RWPE2 (cell line): Measurements from ENCODE around the gene ST13.

Experiments
- ATAC-seq: fragments of 200-7000 bp; cut with Tn5 transposase; 3 replicates; pipeline ENCODE4 v1.9.1; 2021; ENCODE audit warnings: low read depth
- DNase-seq: peaks from one replicate; pipeline ENCODE4 v3.0.0-alpha.2; 2020; ENCODE audit warnings: low spot score
- H3K27ac ChIP-seq: fragments of 450-650 bp; 2 replicates; pipeline ENCODE4 v1.5.1; 2017; ENCODE audit warnings: mild to moderate bottlenecking; ENCODE audit not compliant: poor library complexity, severe bottlenecking
- H3K27me3 ChIP-seq: fragments of 250-450 bp; sonication (Bioruptor Pico); 2 replicates; pipeline ENCODE4 v1.5.1; 2021; ENCODE audit warnings: mild to moderate bottlenecking, moderate library complexity; ENCODE audit not compliant: insufficient read depth, poor library complexity, severe bottlenecking
- H3K36me3 ChIP-seq: fragments of 250-450 bp; sonication (Bioruptor Pico); 2 replicates; pipeline ENCODE4 v1.5.1; 2020; ENCODE audit warnings: low read depth, mild to moderate bottlenecking, moderate library complexity
- H3K4me1 ChIP-seq: fragments of 250-450 bp; sonication (Bioruptor Pico); 2 replicates; pipeline ENCODE4 v1.5.1; 2021; ENCODE audit warnings: mild to moderate bottlenecking, moderate library complexity; ENCODE audit not compliant: insufficient read depth, poor library complexity, severe bottlenecking
- H3K4me3 ChIP-seq: fragments of 250-450 bp; sonication (Bioruptor Pico); 2 replicates; pipeline ENCODE4 v1.5.1; 2021; ENCODE audit warnings: mild to moderate bottlenecking, moderate library complexity; ENCODE audit not compliant: severe bottlenecking
- H3K9me3 ChIP-seq: fragments of 250-450 bp; sonication (Bioruptor Pico); 2 replicates; pipeline ENCODE4 v1.5.1; 2021; ENCODE audit warnings: mild to moderate bottlenecking, moderate library complexity; ENCODE audit not compliant: severe bottlenecking
- TF ChIP-seq, protein P1 (sequence below): fragments of 450-650 bp; IDR thresholded peaks from one replicate; pipeline ENCODE4 v1.5.1; 2017; ENCODE audit warnings: mild to moderate bottlenecking, moderate library complexity; ENCODE audit not compliant: poor library complexity, severe bottlenecking

The ST13 gene

GRCh38 chr22:40799008-40799407, 57.4 kb downstream of the ST13 start:
- Histone ChIP-seq H3K4me1 (peaks cover 2% of the 10 kb centered on the region), H3K36me3 (peaks cover 12% of the 10 kb centered on the region), H3K4me3 (no peak overlapping the region), H3K27me3 (no peaks in the 10 kb centered on the region), H3K9me3 (no peaks in the 10 kb centered on the region), H3K27ac (no peak overlapping the region)
- TF ChIP-seq, protein P1, sequence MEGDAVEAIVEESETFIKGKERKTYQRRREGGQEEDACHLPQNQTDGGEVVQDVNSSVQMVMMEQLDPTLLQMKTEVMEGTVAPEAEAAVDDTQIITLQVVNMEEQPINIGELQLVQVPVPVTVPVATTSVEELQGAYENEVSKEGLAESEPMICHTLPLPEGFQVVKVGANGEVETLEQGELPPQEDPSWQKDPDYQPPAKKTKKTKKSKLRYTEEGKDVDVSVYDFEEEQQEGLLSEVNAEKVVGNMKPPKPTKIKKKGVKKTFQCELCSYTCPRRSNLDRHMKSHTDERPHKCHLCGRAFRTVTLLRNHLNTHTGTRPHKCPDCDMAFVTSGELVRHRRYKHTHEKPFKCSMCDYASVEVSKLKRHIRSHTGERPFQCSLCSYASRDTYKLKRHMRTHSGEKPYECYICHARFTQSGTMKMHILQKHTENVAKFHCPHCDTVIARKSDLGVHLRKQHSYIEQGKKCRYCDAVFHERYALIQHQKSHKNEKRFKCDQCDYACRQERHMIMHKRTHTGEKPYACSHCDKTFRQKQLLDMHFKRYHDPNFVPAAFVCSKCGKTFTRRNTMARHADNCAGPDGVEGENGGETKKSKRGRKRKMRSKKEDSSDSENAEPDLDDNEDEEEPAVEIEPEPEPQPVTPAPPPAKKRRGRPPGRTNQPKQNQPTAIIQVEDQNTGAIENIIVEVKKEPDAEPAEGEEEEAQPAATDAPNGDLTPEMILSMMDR = no peak
- DNase-seq = no peak
- ATAC-seq = no peak

GRCh38 chr22:40797427-40797826, 59.0 kb downstream of the ST13 start:
- no peak for DNase-seq
- no peaks in the 10 kb centered on the region for H3K27me3 ChIP-seq
- H3K9me3 ChIP-seq = no peaks in the 10 kb centered on the region
- H3K27ac ChIP-seq = no peak overlapping the region
- TF ChIP-seq, protein P1 = no peak
- peaks cover 25% of the 10 kb centered on the region for H3K36me3 ChIP-seq
- no peak overlapping the region for H3K4me3 ChIP-seq
- H3K4me1 ChIP-seq = peaks cover 2% of the 10 kb centered on the region
- no peak for ATAC-seq

DNA sequence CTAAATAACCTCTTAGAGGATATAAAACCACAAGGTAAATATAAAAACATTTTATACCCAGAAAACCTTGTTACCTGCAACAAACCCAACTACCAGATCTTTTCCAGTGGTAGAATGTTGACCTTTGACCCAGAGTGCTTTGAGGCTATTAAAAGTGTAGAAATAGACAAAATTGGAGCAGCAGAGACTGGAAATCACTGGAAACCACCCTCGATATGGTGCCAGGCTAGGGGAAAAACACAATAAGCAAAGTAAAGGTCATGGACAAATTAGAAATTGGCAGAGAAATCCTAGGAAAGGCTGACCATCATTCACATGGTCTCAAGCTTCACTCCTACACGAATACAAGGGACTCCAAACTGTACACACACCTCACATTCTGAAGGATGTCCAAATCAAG, 64.0 kb downstream of the ST13 start:
- Histone ChIP-seq H3K4me1 (no peaks in the 10 kb centered on the region), H3K27me3 (no peaks in the 10 kb centered on the region), H3K36me3 (peaks cover 48% of the 10 kb centered on the region), H3K27ac (no peak overlapping the region), H3K4me3 (no peak overlapping the region), H3K9me3 (no peaks in the 10 kb centered on the region)
- DNase-seq (no peak), ATAC-seq (no peak)
- TF ChIP-seq, protein P1 = no peak

DNA sequence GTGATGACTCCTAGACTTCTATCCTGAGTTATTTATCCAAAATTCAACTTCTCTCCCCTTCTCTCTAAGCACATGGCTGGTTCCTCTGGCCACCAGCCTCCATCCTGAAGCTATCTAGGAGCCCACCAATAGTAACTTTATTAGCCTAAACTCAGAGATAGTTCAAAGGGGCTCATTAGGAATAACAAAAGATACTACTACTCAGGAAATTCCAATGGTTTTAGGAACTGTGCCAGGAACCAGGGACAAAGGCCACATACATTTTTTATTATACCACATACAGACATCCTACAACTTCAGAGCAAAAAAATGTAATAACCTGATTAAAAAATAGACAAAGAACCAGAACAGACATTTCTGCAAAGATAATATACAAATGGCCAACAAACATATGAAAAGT, 65.2 kb downstream of the ST13 start:
- H3K27me3 ChIP-seq = no peaks in the 10 kb centered on the region
- peaks cover 48% of the 10 kb centered on the region for H3K36me3 ChIP-seq
- TF ChIP-seq, protein P1 = no peak
- H3K9me3 ChIP-seq = no peaks in the 10 kb centered on the region
- H3K4me3 ChIP-seq = no peak overlapping the region
- DNase-seq (no peak), ATAC-seq (no peak)
- no peak overlapping the region for H3K27ac ChIP-seq
- no peaks in the 10 kb centered on the region for H3K4me1 ChIP-seq

DNA sequence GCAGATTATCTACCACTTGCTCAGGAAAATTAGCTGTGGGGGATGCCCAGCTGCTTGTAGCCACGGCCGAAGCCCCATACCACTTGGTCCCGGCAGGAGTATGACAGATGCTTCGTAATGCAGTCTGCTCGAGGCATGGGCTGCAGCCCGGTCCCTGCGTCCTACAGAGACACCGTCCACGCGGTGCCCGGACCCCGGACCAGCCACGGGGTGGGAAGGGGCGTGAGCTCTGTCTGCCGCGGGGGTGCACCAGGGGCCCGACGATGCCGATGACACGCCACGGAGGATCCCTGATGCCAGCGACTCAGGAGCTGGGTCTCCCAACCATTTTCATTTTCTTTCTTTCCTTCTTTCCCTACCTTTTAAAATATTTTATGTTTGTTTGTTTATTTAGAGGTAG, 67.3 kb downstream of the ST13 start:
- DNase-seq (no peak), ATAC-seq (no peak)
- Histone ChIP-seq H3K27me3 (no peaks in the 10 kb centered on the region), H3K4me3 (no peak overlapping the region), H3K4me1 (no peaks in the 10 kb centered on the region), H3K27ac (no peak overlapping the region), H3K36me3 (peaks cover 40% of the 10 kb centered on the region), H3K9me3 (no peaks in the 10 kb centered on the region)
- TF ChIP-seq, protein P1 = no peak
